H1 (cell line): ENCODE data around the gene R3HCC1L. TPM values are rescaled to one million over a fixed set of nuclear protein-coding genes. Genes with fewer than 3 reads are reported as not detected.

Experiments
- BRCA1 ChIP-seq: IDR thresholded peaks from 2 replicates; pipeline ENCODE4 v1.6.1; 2012; ENCODE audit warnings: low read depth, low read length, improper control_type of control experiment
- EZH2 ChIP-seq: fragments of 200-600 bp; sonication (generic); IDR thresholded peaks from 2 replicates; pipeline ENCODE4 v1.7.1; 2012; ENCODE audit warnings: low read depth, mild to moderate bottlenecking, moderate library complexity, low read length, inconsistent platforms; ENCODE audit not compliant: severe bottlenecking
- GTF2F1 ChIP-seq: IDR thresholded peaks from 2 replicates; pipeline ENCODE4 v1.6.1; 2012; ENCODE audit warnings: low read depth, low read length, improper control_type of control experiment, borderline replicate concordance
- POU5F1 ChIP-seq: IDR thresholded peaks from 2 replicates; pipeline ENCODE4 v1.6.1; 2011; ENCODE audit warnings: low read depth, mild to moderate bottlenecking, low read length, moderate library complexity
- RAD21 ChIP-seq, 2 experiments: IDR thresholded peaks in 1 of 2; conservative IDR thresholded peaks in 1 of 2; 2 replicates each; pipeline ENCODE4 v1.6.1; 2011; ENCODE audit warnings: low read depth in 2 of 2, low read length in 2 of 2, improper control_type of control experiment in 1 of 2, inconsistent platforms in 1 of 2, mild to moderate bottlenecking in 1 of 2, moderate library complexity in 1 of 2
- SUZ12 ChIP-seq: fragments of 200-600 bp; sonication (generic); IDR thresholded peaks from 2 replicates; pipeline ENCODE4 v1.6.1; 2012; ENCODE audit warnings: mild to moderate bottlenecking, inconsistent platforms, low read length, moderate library complexity, mixed read lengths
- USF2 ChIP-seq: IDR thresholded peaks from 2 replicates; pipeline ENCODE4 v1.6.1; 2011; ENCODE audit warnings: low read length, improper control_type of control experiment
- polyA plus RNA-seq, 7 experiments: library from polyadenylated mRNA; depleted of rRNA in 3 of 7; stranded (reverse) in 5 of 7; unstranded in 2 of 7; fragments of >200 nt in 5 of 7; fragments of 200-250 nt in 2 of 7; gene quantifications; 1 replicate in 5 of 7; 2 replicates in 1 of 7; 4 replicates in 1 of 7; pipeline versions ENCODE4 v1.2.1 to v1.2.3, GENCODE V29; 2011 to 2013; ENCODE audit warnings: missing spikeins in 2 of 7, mixed read lengths in 2 of 7
- total RNA-seq: library from RNA; stranded (reverse); fragmentation: NEBNext Ultra II Directional; extraction: Animal tissue kit (Norgen Biotek cat#: 25700); gene quantifications from 2 replicates; pipeline ENCODE4 v1.2.1, GENCODE V29; 2021

Gene R3HCC1L
- total and polyA plus RNA-seq, 2 of the 8 experiments (the other 6 are each of a cell fraction or from before 2014, with no cell fraction given) = 6.9 to 13.9 TPM

GRCh38 chr10:98255146-98255877 lies 120.9 kb downstream of the R3HCC1L start (continued):
- TF ChIP-seq RAD21 (IDR thresholded peaks at IDR 0.05 in 1 of 2, conservative IDR thresholded peaks at IDR 0.05 in 1 of 2; ENCODE audit: low read depth in 2 of 2, low read length in 2 of 2) (no peak), POU5F1 (no peak), SUZ12 (no peak), USF2 (no peak), EZH2 (no peak), BRCA1 (no peak), GTF2F1 (no peak)
- TF ChIP-seq, all 59 proteins: peak for 0
